DOHH2 (cell line): ENCODE results near the gene CYP21A2.

Source experiments
- H3F3A ChIP-seq: fragments of 200-600 bp; sonication (generic), shearing (Covaris generic); 2 replicates; pipeline ENCODE4 v1.6.0; 2016; ENCODE audit warnings: antibody characterized with exemption, mild to moderate bottlenecking; ENCODE audit not compliant: control insufficient read depth, insufficient read depth
- H3K27ac ChIP-seq: fragments of 200-600 bp; sonication (generic); 2 replicates; pipeline ENCODE4 v1.5.1; 2014; ENCODE audit warnings: low read depth, mild to moderate bottlenecking, low read length, moderate library complexity
- H3K27me3 ChIP-seq: fragments of 200-600 bp; sonication (generic); 2 replicates; pipeline ENCODE4 v1.6.1; 2014; ENCODE audit warnings: mild to moderate bottlenecking, low read length, mixed read lengths; ENCODE audit not compliant: control insufficient read depth
- H3K36me3 ChIP-seq: fragments of 200-600 bp; sonication (generic); 2 replicates; pipeline ENCODE4 v1.6.1; 2014; ENCODE audit warnings: mild to moderate bottlenecking, low read length, moderate library complexity, mixed read lengths; ENCODE audit not compliant: control insufficient read depth
- H3K4me1 ChIP-seq: fragments of 200-600 bp; sonication (generic); 2 replicates; pipeline ENCODE4 v1.6.1; 2014; ENCODE audit warnings: mild to moderate bottlenecking, low read length, mixed read lengths; ENCODE audit not compliant: control insufficient read depth
- H3K4me2 ChIP-seq: fragments of 200-600 bp; sonication (generic); 2 replicates; pipeline ENCODE4 v1.6.0; 2014; ENCODE audit warnings: mild to moderate bottlenecking, low read length, moderate library complexity
- H3K4me3 ChIP-seq: fragments of 200-600 bp; sonication (generic); 2 replicates; pipeline ENCODE4 v1.5.1; 2014; ENCODE audit warnings: mild to moderate bottlenecking, low read length, mixed read lengths
- H3K79me2 ChIP-seq: fragments of 200-600 bp; sonication (generic); 2 replicates; pipeline ENCODE4 v1.6.1; 2014; ENCODE audit warnings: mild to moderate bottlenecking, low read length, mixed read lengths; ENCODE audit not compliant: control insufficient read depth
- H3K9me2 ChIP-seq: fragments of 200-600 bp; sonication (generic); replicated peaks from 2 replicates; pipeline ENCODE4 v1.6.1; 2014; ENCODE audit warnings: mild to moderate bottlenecking, low read length, mixed read lengths; ENCODE audit not compliant: control insufficient read depth
- H3K9me3 ChIP-seq: fragments of 200-600 bp; sonication (generic); 2 replicates; pipeline ENCODE4 v1.6.1; 2014; ENCODE audit warnings: antibody characterized with exemption, low read length, mixed read lengths; ENCODE audit not compliant: control insufficient read depth, insufficient read depth
- H4K20me1 ChIP-seq: fragments of 200-600 bp; sonication (generic); 2 replicates; pipeline ENCODE4 v1.6.0; 2014; ENCODE audit warnings: low read depth, mild to moderate bottlenecking, antibody characterized with exemption, low read length, moderate library complexity; ENCODE audit not compliant: control insufficient read depth, insufficient read depth
- CTCF ChIP-seq: fragments of 200-600 bp; sonication (generic); IDR thresholded peaks from one replicate; pipeline ENCODE4 v1.5.1; 2014; ENCODE audit warnings: antibody characterized with exemption, mild to moderate bottlenecking, low read depth, low read length; ENCODE audit not compliant: poor library complexity, severe bottlenecking
- EZH2phosphoT487 ChIP-seq: fragments of 200-600 bp; sonication (generic); IDR thresholded peaks from 2 replicates; pipeline ENCODE4 v1.6.1; 2017; ENCODE audit warnings: borderline replicate concordance, mild to moderate bottlenecking, antibody characterized with exemption, low read length, moderate library complexity, mixed read lengths

Gene CYP21A2

GRCh38 chr6:32069460-32069859 is 31.2 kb downstream of the CYP21A2 start:
- H4K20me1 ChIP-seq, result no peaks in the 10 kb centered on the region
- no peaks in the 10 kb centered on the region for H3K4me1 ChIP-seq
- H3K27ac ChIP-seq, result no peak overlapping the region
- no peaks in the 10 kb centered on the region for H3F3A ChIP-seq
- H3K79me2 ChIP-seq, result no peaks in the 10 kb centered on the region
- no peak overlapping the region for H3K4me2 ChIP-seq
- H3K9me2 ChIP-seq, result no peaks in the 10 kb centered on the region
- H3K9me3 ChIP-seq, result no peaks in the 10 kb centered on the region
- H3K4me3 ChIP-seq, result no peak overlapping the region
- no peaks in the 10 kb centered on the region for H3K27me3 ChIP-seq
- H3K36me3 ChIP-seq, result no peaks in the 10 kb centered on the region
- TF ChIP-seq EZH2phosphoT487 (no peak), CTCF (no peak)

- no peak overlapping the region for H3K27ac ChIP-seq
- no peaks in the 10 kb centered on the region for H4K20me1 ChIP-seq
- H3K9me3 ChIP-seq, result no peaks in the 10 kb centered on the region
- TF ChIP-seq EZH2phosphoT487 (no peak), CTCF (no peak)
- no peak overlapping the region for H3K4me2 ChIP-seq
- H3K9me2 ChIP-seq, result no peaks in the 10 kb centered on the region
- no peaks in the 10 kb centered on the region for H3K27me3 ChIP-seq
- no peaks in the 10 kb centered on the region for H3K79me2 ChIP-seq
- H3K36me3 ChIP-seq, result no peaks in the 10 kb centered on the region
- H3F3A ChIP-seq, result no peaks in the 10 kb centered on the region
- no peak overlapping the region for H3K4me3 ChIP-seq
- no peaks in the 10 kb centered on the region for H3K4me1 ChIP-seq
These were observed 31.8 kb downstream of the CYP21A2 start for GRCh38 chr6:32069878-32070515.

GRCh38 chr6:32070814-32071543 is 32.8 kb downstream of the CYP21A2 start:
- Histone ChIP-seq H4K20me1 (no peaks in the 10 kb centered on the region), H3K27ac (no peak overlapping the region), H3K9me3 (no peaks in the 10 kb centered on the region), H3F3A (no peaks in the 10 kb centered on the region), H3K27me3 (peaks cover 2% of the 10 kb centered on the region; the same call in 1 of the 2 replicates), H3K9me2 (no peaks in the 10 kb centered on the region), H3K79me2 (no peaks in the 10 kb centered on the region), H3K4me1 (no peaks in the 10 kb centered on the region), H3K4me3 (no peak overlapping the region), H3K4me2 (no peak overlapping the region), H3K36me3 (no peaks in the 10 kb centered on the region)
- TF ChIP-seq CTCF (no peak), EZH2phosphoT487 (no peak)
